Measurements from ENCODE around the gene CADPS.

Gene CADPS
- total RNA-seq, result 0 reads per million in 2 donors

GRCh38 chr3:62874711-62875557 lies at the start of gene CADPS:
TSS of gene CADPS (minus strand) at chr3:62875416. CDS start at chr3:62875029, 387 bp downstream.
- no peak for DNase-seq

- DNase-seq, result no peak
Observed at GRCh38 chr3:62923066-62923465, 47.9 kb upstream of the CADPS start.

GRCh38 chr3:62922326-62922725 lies 47.1 kb upstream of the CADPS start:
- no peak for DNase-seq

- DNase-seq, result no peak
Observed at GRCh38 chr3:62920466-62920784, 45.2 kb upstream of the CADPS start.

GRCh38 chr3:62919784-62920465 lies 44.7 kb upstream of the CADPS start:
- no peak for DNase-seq

GRCh38 chr3:62918777-62919176 lies 43.6 kb upstream of the CADPS start:
- no peak for DNase-seq

- no peak for DNase-seq
Observed at GRCh38 chr3:62918131-62918530, 42.9 kb upstream of the CADPS start.

GRCh38 chr3:62911526-62911925 lies 36.3 kb upstream of the CADPS start:
- DNase-seq, result no peak

- DNase-seq, result no peak
Observed at GRCh38 chr3:62905331-62905730, 30.1 kb upstream of the CADPS start.

- DNase-seq, result no peak
Observed at GRCh38 chr3:62898530-62899496, 23.6 kb upstream of the CADPS start.

GRCh38 chr3:62895901-62896300 lies 20.7 kb upstream of the CADPS start:
- no peak for DNase-seq

- no peak for DNase-seq
Observed at GRCh38 chr3:62892951-62893350, 17.7 kb upstream of the CADPS start.

- DNase-seq, result no peak
Observed at GRCh38 chr3:62892045-62892444, 16.8 kb upstream of the CADPS start.

- DNase-seq, result no peak
Observed at GRCh38 chr3:62888778-62889177, 13.6 kb upstream of the CADPS start.

GRCh38 chr3:62888180-62888579 lies 13.0 kb upstream of the CADPS start:
- DNase-seq, result no peak

- DNase-seq, result no peak
Observed at GRCh38 chr3:62885136-62885535, 9.9 kb upstream of the CADPS start.

GRCh38 chr3:62884096-62884870 lies 9.1 kb upstream of the CADPS start:
- DNase-seq, result no peak

- no peak for DNase-seq
Observed at GRCh38 chr3:62882676-62883200, 7.5 kb upstream of the CADPS start.

GRCh38 chr3:62876064-62876463 lies 848 bp upstream of the CADPS start:
- DNase-seq, result no peak

GRCh38 chr3:62875558-62876002 lies 364 bp upstream of the CADPS start:
- DNase-seq, result no peak

- no peak for DNase-seq
Observed at GRCh38 chr3:62873761-62874710, 1.2 kb downstream of the CADPS start.
